Measurements from ENCODE around the gene TP53I11.
A peak's percentile ranks its signal among the peaks of the same experiment; 100 is the strongest.

Gene TP53I11

GRCh38 chr11:44950625-44951476 lies at the start of gene TP53I11:
Gene TP53I11, minus strand, starts transcription at chr11:44950883. Its CDS starts 12,548 bp downstream, at chr11:44938335.
- TF ChIP-seq EP300 (IDR thresholded peaks at IDR 0.05; ENCODE audit: borderline replicate concordance), result no peak
- TF ChIP-seq REST (IDR thresholded peaks at IDR 0.05; ENCODE audit: low read depth), result no peak
- TF ChIP-seq EGR1 (IDR thresholded peaks at IDR 0.05), result peak; percentile 83
- TF ChIP-seq FOXM1 (IDR thresholded peaks at IDR 0.05; ENCODE audit: borderline replicate concordance, low read depth), result no peak
- peak; percentile 24; the same call in 1 of the 2 replicates for TF ChIP-seq MAX (IDR thresholded peaks at IDR 0.05)
- 0 out of 2 replicates have a peak, but pooled peaks have one; percentile 16 for TF ChIP-seq NFIC (IDR thresholded peaks at IDR 0.05)

GRCh38 chr11:44999068-44999467 lies 48.4 kb upstream of the TP53I11 start:
- TF ChIP-seq CREB1 (IDR thresholded peaks at IDR 0.05; ENCODE audit: low read depth), result no peak
- TF ChIP-seq NFIC (IDR thresholded peaks at IDR 0.05), result no peak
- no peak for TF ChIP-seq ZBTB7A (IDR thresholded peaks at IDR 0.05; ENCODE audit: low read depth)
- no peak for TF ChIP-seq EP300 (IDR thresholded peaks at IDR 0.05; ENCODE audit: borderline replicate concordance)
- no peak for TF ChIP-seq TCF12 (IDR thresholded peaks at IDR 0.05; ENCODE audit: low read depth)
- no peak for TF ChIP-seq USF1 (IDR thresholded peaks at IDR 0.05)
- TF ChIP-seq REST (IDR thresholded peaks at IDR 0.05; ENCODE audit: low read depth), result no peak
- TF ChIP-seq YY1 (IDR thresholded peaks at IDR 0.05; ENCODE audit: low read depth), result no peak
- TF ChIP-seq RAD21 (IDR thresholded peaks at IDR 0.05; ENCODE audit: low read depth), result no peak
- TF ChIP-seq FOXM1 (IDR thresholded peaks at IDR 0.05; ENCODE audit: borderline replicate concordance, low read depth), result no peak
- TF ChIP-seq EGR1 (IDR thresholded peaks at IDR 0.05), result no peak
- TF ChIP-seq TAF1 (IDR thresholded peaks at IDR 0.05; ENCODE audit: low read depth), result no peak
- TF ChIP-seq TEAD4 (IDR thresholded peaks at IDR 0.05), result no peak
- TF ChIP-seq CEBPB (IDR thresholded peaks at IDR 0.05), result no peak
- no peak for TF ChIP-seq MAX (IDR thresholded peaks at IDR 0.05)

GRCh38 chr11:44998051-44998450 lies 47.4 kb upstream of the TP53I11 start:
- TF ChIP-seq CEBPB (IDR thresholded peaks at IDR 0.05) (no peak), ZBTB7A (IDR thresholded peaks at IDR 0.05; ENCODE audit: low read depth) (no peak), FOXM1 (IDR thresholded peaks at IDR 0.05; ENCODE audit: borderline replicate concordance, low read depth) (no peak)

- TF ChIP-seq USF1 (IDR thresholded peaks at IDR 0.05), result no peak
- TF ChIP-seq RAD21 (IDR thresholded peaks at IDR 0.05; ENCODE audit: low read depth), result no peak
- TF ChIP-seq CREB1 (IDR thresholded peaks at IDR 0.05; ENCODE audit: low read depth), result no peak
- TF ChIP-seq TAF1 (IDR thresholded peaks at IDR 0.05; ENCODE audit: low read depth), result no peak
- TF ChIP-seq MAX (IDR thresholded peaks at IDR 0.05), result no peak
- TF ChIP-seq TEAD4 (IDR thresholded peaks at IDR 0.05), result no peak
- TF ChIP-seq EGR1 (IDR thresholded peaks at IDR 0.05), result no peak
- no peak for TF ChIP-seq REST (IDR thresholded peaks at IDR 0.05; ENCODE audit: low read depth)
- TF ChIP-seq EP300 (IDR thresholded peaks at IDR 0.05; ENCODE audit: borderline replicate concordance), result no peak
- TF ChIP-seq NFIC (IDR thresholded peaks at IDR 0.05), result no peak
- TF ChIP-seq CEBPB (IDR thresholded peaks at IDR 0.05), result no peak
- TF ChIP-seq YY1 (IDR thresholded peaks at IDR 0.05; ENCODE audit: low read depth), result no peak
Observed at GRCh38 chr11:44997566-44997965, 46.9 kb upstream of the TP53I11 start.

Data from Ishikawa (cell line).